Vagina (tissue), 2 donors: ENCODE results near the gene SCUBE1. TPM values are rescaled to one million over a fixed set of nuclear protein-coding genes. Genes with fewer than 3 reads are reported as not detected.

Source experiments
- DNase-seq, 2 donors: peaks; one replicate each; pipeline ENCODE4 v3.0.0-alpha.2; 2017; ENCODE audit errors: extremely low spot score in 2 of 2
- H3K27ac ChIP-seq: fragments of 200-600 bp; sonication (generic); one replicate; pipeline ENCODE4 v1.5.1; 2019
- H3K27me3 ChIP-seq: fragments of 200-600 bp; sonication (generic); one replicate; pipeline ENCODE4 v1.5.1; 2019
- H3K36me3 ChIP-seq, 2 donors: fragments of 200-600 bp; sonication (generic); one replicate each; pipeline ENCODE4 v1.5.1; 2017 to 2019
- H3K4me1 ChIP-seq: fragments of 200-600 bp; sonication (generic); one replicate; pipeline ENCODE4 v1.5.1; 2019
- H3K4me3 ChIP-seq, 2 donors: fragments of 200-600 bp; sonication (generic); 1 replicate in 1 of 2; 2 replicates in 1 of 2; pipeline ENCODE4 v1.5.1; 2016 to 2019
- H3K9me3 ChIP-seq: fragments of 200-600 bp; sonication (generic); one replicate; pipeline ENCODE4 v1.5.1; 2019
- POLR2A ChIP-seq, 2 donors: fragments of 450-650 bp; IDR thresholded peaks; one replicate each; pipeline ENCODE4 v1.6.1; 2017; ENCODE audit warnings: antibody characterized with exemption in 2 of 2, mild to moderate bottlenecking in 2 of 2, moderate library complexity in 2 of 2
- POLR2AphosphoS5 ChIP-seq, 2 donors: sonication (generic); formaldehyde crosslinking; IDR thresholded peaks; one replicate each; pipeline ENCODE4 v1.9.0; 2017; ENCODE audit warnings: antibody characterized with exemption in 2 of 2, mild to moderate bottlenecking in 2 of 2, low read depth in 1 of 2; ENCODE audit not compliant: insufficient read depth in 1 of 2
- intact Hi-C: fragments of 100-400 bp; cut with DNase I; formaldehyde crosslinking; loops from one replicate; pipeline ENCODE4 v1.15.1; 2023
- total RNA-seq: library from RNA; depleted of rRNA; stranded (reverse); fragments of >200 nt; gene quantifications from one replicate; pipeline ENCODE4 v1.2.3, GENCODE V29; 2016
- TF ChIP-seq, protein P1 (sequence below), 3 experiments: fragments of 450-650 bp in 2 of 3; fragments of 200-600 bp in 1 of 3; sonication (generic) in 1 of 3; IDR thresholded peaks; one replicate each; pipeline ENCODE4 v1.5.1; 2017 to 2019; ENCODE audit warnings: antibody characterized with exemption in 3 of 3, mild to moderate bottlenecking in 2 of 3, moderate library complexity in 2 of 3

The SCUBE1 gene
- total RNA-seq, 1 donor from 2014 or later, result 6.9 TPM

DNA sequence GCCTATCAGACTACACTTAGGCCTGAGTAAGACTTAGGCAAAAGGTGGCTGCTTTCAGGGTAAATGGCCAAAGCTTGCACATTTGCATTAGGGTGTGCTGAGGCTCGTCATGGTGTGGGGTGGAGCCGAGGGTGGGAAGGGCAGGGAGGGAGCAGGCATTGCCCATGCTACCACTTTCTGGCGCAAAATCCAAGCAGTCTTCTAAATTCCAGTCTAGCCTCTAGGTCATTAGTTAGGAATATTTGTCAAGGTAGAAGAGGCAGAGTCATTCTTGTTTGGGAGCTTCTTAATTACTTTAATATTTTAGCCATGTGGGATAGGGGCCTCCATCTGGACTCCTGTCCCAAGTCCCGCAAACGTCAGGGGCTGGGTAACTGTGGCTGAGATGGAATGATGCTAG lies 28.6 kb downstream of the SCUBE1 start:
- intact Hi-C loops, result no loop called here
- no peak for DNase-seq
- Histone ChIP-seq H3K27me3 (no peaks in the 10 kb centered on the region), H3K4me1 (no peaks in the 10 kb centered on the region), H3K36me3 (no peaks in the 10 kb centered on the region), H3K27ac (no peak overlapping the region), H3K9me3 (no peaks in the 10 kb centered on the region), H3K4me3 (no peak overlapping the region)
- TF ChIP-seq POLR2AphosphoS5 (IDR thresholded peaks at IDR 0.05; ENCODE audit: insufficient read depth in 1 of 2, low read depth in 1 of 2) (no peak), POLR2A (IDR thresholded peaks at IDR 0.05) (no peak)
- TF ChIP-seq, protein P1, sequence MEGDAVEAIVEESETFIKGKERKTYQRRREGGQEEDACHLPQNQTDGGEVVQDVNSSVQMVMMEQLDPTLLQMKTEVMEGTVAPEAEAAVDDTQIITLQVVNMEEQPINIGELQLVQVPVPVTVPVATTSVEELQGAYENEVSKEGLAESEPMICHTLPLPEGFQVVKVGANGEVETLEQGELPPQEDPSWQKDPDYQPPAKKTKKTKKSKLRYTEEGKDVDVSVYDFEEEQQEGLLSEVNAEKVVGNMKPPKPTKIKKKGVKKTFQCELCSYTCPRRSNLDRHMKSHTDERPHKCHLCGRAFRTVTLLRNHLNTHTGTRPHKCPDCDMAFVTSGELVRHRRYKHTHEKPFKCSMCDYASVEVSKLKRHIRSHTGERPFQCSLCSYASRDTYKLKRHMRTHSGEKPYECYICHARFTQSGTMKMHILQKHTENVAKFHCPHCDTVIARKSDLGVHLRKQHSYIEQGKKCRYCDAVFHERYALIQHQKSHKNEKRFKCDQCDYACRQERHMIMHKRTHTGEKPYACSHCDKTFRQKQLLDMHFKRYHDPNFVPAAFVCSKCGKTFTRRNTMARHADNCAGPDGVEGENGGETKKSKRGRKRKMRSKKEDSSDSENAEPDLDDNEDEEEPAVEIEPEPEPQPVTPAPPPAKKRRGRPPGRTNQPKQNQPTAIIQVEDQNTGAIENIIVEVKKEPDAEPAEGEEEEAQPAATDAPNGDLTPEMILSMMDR (IDR thresholded peaks at IDR 0.05), result no peak

DNA sequence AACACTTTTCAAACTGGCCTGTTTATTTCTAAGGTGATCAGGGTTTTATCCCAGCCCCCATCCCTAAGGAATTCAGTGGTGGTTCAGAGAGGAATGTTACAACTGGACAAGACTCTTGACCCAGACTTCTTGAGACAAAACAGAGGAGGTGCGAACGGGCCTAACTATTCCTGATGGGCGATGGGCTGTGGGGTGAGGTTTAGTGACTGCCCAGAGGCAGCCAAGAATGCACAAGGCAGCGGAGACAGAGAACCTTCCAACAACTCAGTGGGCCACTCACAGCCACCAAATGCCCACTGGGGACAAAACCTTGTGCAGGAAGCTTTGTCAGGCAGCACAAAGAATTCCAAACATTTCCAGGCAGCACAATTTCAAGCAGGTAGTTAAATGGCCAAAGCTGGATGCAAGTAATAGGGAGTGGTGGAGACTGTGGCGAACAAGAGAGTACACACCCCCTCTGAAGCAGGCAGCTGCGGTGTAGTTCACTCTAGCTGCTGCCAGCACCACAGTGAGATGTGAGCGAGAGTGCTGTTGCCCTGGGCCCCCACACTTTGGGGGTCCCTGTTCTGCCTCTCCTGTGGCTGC lies 29.2 kb downstream of the SCUBE1 start:
- Histone ChIP-seq H3K9me3 (no peaks in the 10 kb centered on the region), H3K27ac (no peak overlapping the region), H3K27me3 (no peaks in the 10 kb centered on the region), H3K4me1 (no peaks in the 10 kb centered on the region), H3K4me3 (no peak overlapping the region), H3K36me3 (no peaks in the 10 kb centered on the region)
- TF ChIP-seq, protein P1 (IDR thresholded peaks at IDR 0.05), result no peak
- TF ChIP-seq POLR2A (IDR thresholded peaks at IDR 0.05) (no peak), POLR2AphosphoS5 (IDR thresholded peaks at IDR 0.05; ENCODE audit: insufficient read depth in 1 of 2, low read depth in 1 of 2) (no peak)
- DNase-seq, result no peak
- intact Hi-C loops, result no loop called here

DNA sequence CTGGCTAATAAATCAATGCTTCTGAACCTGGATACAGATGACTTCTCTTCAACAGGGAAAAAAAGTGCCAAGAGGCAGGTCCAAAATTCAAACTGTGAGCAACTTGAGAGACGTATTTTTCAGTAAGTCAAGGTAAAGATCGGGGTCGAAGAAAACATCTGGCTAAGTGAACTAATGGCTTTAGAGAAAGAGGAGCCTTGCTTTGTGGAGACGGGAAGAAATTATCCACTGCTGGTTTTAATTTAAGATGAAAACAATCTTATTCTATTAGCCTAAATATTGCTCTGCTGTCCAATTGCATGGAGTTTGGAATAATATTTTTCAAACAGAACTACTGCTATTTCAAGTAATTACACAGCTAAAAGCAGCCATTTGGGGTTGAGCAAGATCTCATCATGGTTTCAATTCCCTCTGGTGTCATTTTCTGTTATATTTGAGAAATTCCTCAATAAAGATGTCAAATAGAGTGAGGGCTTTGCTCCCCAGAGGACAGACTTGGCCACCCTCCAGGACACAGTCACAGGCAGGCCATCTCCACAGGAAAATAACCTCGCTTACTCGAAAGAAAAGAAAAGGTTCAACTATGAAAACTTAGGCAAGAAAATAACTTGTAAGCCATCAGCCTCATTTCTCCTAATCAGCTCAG lies 29.8 kb downstream of the SCUBE1 start:
- Histone ChIP-seq H3K4me3 (no peak overlapping the region), H3K4me1 (no peaks in the 10 kb centered on the region), H3K27me3 (no peaks in the 10 kb centered on the region), H3K27ac (no peak overlapping the region), H3K36me3 (no peaks in the 10 kb centered on the region), H3K9me3 (no peaks in the 10 kb centered on the region)
- no peak for DNase-seq
- intact Hi-C loops, result no loop called here
- TF ChIP-seq POLR2A (IDR thresholded peaks at IDR 0.05), result no peak
- TF ChIP-seq, protein P1 (IDR thresholded peaks at IDR 0.05), result no peak
- peak in 1 of 2 donors; percentile 48 for TF ChIP-seq POLR2AphosphoS5 (IDR thresholded peaks at IDR 0.05; ENCODE audit: insufficient read depth in 1 of 2, low read depth in 1 of 2)

DNA sequence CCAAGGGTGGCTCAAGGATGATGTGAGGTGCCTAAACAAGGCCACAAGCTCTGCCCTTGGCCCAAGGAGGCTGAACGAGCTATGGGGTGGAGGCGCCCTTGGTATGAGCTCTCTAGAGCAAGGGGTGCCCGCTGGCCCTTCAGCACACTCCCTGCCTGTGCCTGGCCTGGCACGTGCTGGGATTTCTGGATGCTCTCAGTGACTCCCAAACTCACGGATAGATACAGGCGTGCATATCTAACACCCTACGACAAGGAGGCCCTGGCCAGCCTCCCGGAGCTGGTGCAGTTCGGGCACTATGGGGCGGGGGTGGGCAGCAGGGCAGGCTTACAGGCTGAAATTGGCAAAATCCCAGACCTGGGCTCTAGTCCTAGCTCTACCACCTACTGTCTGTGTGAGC lies 30.6 kb downstream of the SCUBE1 start:
- H3K36me3 ChIP-seq, result no peaks in the 10 kb centered on the region
- no peaks in the 10 kb centered on the region for H3K4me1 ChIP-seq
- intact Hi-C loops, result no loop called here
- TF ChIP-seq POLR2A (IDR thresholded peaks at IDR 0.05), result no peak
- no peak for TF ChIP-seq POLR2AphosphoS5 (IDR thresholded peaks at IDR 0.05; ENCODE audit: insufficient read depth in 1 of 2, low read depth in 1 of 2)
- TF ChIP-seq, protein P1 (IDR thresholded peaks at IDR 0.05), result no peak
- DNase-seq, result no peak
- H3K27ac ChIP-seq, result no peak overlapping the region
- H3K4me3 ChIP-seq, result no peak overlapping the region
- H3K27me3 ChIP-seq, result no peaks in the 10 kb centered on the region
- no peaks in the 10 kb centered on the region for H3K9me3 ChIP-seq

DNA sequence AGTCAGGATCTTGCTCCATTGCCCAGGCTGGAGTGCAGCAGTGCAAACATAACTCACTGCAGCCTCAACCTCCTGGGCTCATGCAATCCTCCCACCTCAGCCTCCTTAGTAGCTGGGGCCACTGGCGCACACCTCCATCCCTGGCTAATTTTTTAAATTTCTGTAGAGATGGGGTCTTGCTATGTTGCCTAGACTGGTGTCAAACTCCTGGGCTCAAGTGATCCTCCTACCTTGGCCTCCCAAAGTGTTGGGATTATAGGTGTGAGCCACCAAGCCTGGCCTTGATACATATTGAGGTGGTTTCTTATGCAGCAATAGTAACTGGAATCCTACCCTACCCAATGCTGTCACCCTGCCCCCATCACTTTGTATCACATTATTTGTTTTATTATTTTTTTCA lies 32.4 kb downstream of the SCUBE1 start:
- Histone ChIP-seq H3K4me3 (no peak overlapping the region), H3K27me3 (no peaks in the 10 kb centered on the region), H3K4me1 (no peaks in the 10 kb centered on the region), H3K27ac (no peak overlapping the region), H3K36me3 (no peaks in the 10 kb centered on the region), H3K9me3 (no peaks in the 10 kb centered on the region)
- intact Hi-C loops, result no loop called here
- no peak for DNase-seq
- TF ChIP-seq POLR2A (IDR thresholded peaks at IDR 0.05), result no peak
- TF ChIP-seq POLR2AphosphoS5 (IDR thresholded peaks at IDR 0.05; ENCODE audit: insufficient read depth in 1 of 2, low read depth in 1 of 2), result no peak
- TF ChIP-seq, protein P1 (IDR thresholded peaks at IDR 0.05), result no peak
